ENCODE data around the gene NCF4.

NCF4 gene

DNA sequence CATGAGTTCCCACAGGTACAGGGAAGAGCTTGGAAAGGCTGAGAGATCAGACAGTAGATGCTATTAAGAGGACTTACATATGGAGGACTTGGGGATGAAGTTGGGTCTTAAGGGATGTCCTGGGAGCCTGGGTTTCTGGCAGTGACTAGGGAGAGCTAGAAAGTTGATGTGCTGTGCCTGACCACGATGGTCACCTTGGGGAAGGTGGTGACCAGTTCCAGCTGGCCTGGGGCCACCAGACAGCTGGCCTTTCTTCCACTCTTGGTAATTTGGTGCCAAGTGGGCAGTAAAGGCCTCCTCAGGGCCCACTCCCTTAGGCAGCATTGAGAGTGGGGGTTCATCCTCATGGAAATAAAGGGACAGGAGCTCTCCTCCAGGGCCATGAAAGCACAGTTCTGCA lies 38.7 kb downstream of the NCF4 start:
- no peak for DNase-seq

DNA sequence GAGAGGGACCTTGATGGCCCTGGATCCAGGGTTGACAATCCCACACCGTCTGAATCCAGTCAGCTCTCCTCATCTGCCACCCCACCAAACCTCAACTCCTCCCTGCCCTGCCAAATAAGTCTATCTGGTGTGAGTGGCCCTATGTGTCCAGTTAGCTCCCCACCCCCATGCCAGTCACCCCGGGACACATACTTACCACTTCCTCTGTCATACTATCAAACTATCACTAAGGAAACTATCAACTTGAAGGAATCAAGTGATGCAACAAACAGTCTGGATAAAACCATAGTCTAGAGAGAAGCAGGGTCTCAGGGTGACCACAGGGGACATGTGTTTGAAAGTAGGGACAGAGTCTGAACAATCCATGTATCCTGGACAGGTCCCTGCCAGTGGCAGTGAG lies 39.4 kb downstream of the NCF4 start:
- DNase-seq, result no peak

DNA sequence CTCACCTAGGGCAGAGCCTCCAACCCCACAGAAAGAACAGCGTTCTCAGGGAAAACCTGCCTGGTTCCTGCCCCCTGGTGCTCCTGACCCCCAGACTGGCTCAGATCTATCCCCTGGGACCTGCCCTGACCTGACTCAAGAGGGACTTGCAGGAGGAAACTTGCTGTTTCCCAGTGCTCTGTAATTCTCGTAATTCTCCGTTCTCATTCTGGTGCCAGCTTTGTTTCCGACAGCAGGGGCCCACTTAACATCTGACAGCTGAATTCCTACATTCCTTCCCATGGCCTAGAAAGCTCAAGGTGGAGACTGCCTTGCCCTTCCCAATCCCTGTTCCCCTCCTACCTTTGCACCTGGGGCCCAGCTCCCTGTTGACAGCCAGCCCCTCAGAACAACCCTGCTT lies 40.1 kb downstream of the NCF4 start:
- DNase-seq, result no peak

DNA sequence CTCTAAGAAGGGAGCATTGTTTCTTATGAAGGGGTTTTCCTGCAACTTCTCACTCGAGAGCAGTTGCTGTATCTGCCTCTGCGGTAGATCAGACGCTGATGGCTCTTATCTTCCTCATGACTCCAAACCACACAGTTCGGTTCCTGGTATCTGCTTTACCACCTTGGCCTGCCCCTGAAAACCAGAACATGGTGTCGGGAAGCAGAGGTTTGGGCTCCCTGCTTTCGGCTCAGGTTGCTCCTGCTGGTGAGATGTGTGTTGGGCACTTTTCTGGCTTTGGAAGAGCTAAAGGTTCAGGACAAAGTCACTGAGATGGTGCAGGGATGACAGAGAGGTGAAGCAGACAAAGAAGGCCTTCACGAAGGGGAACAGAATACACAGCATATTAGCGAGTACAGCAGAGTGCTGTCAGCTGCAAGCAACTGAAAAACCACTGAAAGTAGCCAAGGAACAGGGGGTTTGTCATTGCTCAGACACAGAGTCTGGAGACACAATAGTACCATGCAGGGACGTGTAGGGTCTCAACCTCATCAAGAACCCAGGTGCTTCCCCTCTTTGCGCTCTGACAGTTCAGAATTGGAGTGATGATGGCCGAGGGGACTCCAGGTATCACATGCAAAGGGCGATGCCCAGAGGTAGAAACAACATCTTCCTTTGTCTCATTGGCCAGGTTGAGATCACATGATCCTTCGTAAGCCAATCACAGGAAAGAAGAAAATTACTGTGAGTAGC lies 40.8 kb downstream of the NCF4 start:
- no peak for DNase-seq

DNA sequence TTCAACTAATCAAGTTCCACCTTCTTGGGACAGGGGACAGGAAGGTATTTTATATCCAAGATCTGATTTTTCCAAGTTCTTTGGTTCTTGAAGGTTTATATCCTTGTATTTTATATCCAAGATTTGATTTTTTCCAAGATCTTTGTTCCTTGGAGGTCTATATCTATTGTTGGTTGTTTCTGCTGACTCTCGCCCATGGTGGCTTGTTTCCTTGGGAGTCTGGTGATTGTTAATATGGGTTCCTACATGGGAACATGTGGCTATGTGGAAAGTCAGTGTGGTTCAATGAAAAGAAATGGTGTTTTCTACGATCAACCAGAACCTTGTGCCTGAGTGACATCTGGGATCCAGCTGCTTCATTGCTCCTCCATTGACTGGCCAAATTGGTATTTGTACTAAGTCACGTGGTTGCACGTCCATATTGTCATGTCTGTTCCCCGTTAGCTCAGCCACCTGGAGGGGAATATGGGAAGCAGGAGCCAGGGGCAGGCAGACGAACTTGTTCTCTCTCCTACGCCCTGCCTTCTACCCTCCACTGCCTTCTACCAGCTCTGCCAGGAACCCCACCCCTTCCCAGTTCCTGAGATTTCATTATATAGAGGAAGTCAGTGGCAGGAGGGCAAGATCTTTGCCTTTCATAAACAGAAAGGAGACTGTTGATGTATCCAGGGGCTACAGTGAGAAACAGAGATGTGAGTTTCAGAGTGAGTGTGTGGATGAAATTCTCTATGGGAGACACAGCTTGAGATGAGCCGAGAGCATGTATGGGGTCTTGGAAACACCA lies 41.5 kb downstream of the NCF4 start:
- DNase-seq, result no peak

DNA sequence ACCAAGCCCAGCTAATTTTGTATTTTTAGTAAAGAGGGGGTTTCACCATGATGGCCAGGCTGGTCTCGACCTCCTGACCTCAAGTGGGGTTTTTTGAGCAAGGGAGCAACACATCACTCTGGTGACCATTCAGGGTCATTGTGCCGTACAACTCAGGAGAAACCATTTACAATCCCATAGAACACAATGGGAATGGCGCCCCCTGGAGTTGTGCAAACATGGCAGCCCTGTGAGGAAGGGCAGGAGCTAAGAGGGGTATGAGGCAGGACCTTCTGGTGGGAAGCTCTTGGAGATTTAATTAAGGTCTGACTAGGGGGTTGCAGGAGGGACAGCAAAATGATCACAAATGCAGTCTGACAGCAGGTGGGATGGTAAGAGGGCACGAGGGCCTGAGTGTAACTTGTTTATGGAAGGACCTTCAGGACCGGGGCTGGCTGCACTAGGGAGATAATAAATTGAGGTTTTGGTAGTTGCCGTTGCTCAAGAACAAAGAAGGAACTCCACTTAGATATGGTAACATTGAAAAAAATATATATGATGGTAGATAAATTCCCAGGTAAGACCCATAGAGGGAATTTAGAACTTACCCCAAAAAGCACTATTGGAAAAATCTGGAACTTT lies 43.6 kb downstream of the NCF4 start:
- no peak for DNase-seq

DNA sequence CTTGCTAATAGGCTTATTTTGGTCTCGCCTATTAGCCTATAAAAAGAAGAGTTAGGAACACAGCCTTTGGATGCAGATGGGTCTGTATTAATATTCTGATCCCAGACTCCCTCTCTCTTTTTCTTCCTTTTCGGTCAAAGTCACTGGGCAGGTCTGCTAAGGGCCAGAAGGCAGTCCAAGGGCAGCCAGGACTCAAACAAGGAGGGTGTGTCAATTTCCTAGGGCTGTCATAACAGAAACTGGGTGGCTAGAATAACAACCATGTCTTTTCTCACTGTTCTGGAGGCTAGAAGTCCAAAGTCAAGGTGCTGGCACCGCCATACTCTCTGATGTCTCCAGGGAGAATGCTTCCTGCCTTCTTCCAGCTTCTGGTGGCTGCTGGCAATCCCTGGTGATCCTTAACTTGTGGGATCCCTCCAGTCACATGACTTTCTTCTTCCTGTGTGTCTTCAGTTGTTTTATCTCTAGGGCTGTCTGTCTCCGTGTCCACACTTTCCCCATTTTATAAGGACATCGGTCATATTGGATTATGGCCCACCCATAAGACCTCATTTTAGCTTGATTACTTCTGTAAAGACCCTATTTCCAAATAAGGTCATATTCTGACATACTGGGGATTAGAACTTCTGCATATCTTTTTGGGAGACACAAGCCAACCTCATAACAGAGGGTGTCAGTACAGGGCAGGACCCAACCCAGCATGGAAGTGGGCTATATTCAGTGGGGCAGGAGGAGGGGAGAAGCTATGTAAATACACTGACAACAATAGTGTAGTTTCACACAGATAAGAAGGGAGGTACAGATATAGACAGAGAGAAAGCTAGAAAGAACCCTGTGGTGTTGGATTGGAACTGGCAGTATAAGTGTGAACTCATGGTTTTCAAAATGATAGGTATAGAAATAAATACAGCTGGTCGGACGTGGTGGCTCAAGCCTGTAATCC lies 46.7 kb downstream of the NCF4 start:
- DNase-seq, result no peak

DNA sequence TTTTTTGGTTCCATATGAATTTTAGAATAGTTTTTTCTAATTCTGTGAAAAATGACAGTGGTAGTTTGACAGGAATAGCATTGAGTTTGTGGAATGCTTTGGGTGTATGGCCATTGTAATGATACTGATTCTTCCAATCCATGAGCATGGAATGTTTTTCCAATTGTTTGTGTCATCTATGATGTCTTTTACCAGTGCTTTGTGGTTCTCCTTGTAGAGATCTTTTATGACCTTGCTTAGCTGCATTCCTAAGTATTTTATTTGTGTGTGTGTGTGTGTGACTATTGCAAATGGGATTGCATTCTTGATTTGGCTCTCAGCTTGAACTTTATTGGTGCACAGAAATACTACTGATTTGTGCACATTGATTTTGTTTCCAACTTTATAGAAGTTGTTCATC lies 49.7 kb downstream of the NCF4 start:
- DNase-seq, result no peak

DNA sequence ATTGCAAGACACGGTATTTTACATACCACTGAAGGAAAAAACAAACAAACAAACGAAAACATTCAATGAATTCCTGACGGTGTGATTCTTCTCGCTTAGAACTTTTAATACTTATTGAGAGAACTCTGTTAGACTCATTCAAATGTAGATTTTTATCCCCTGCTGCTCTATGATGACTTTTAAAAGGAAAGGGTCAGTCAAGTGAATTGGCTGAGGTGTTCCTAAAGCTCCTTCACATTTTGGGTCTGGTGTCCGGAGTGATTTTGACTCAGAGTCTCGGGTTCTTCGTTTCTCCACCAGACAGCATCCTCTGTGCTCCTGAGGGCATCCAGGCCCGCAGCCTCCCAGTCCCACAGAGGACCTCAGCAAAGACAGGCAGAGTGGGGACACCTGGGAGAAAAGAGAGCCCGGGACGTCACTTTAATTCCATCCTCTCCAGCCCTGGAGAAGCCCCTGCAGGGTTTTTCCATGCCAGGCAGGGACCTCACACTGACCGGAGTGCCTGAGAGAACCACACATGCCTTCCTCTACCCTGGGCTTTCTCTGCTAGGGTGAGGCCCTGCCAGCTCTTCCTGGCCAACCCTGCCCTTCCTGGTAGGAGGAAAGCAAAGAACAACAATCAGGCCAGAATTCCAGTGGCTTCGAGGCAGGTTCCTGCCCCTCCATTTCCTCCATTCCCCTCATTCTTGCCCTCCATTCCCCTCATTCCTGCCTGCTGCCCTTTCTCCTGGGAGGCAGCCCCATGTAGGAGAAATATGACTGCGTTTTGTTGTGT lies 51.3 kb downstream of the NCF4 start:
- no peak for DNase-seq

DNA sequence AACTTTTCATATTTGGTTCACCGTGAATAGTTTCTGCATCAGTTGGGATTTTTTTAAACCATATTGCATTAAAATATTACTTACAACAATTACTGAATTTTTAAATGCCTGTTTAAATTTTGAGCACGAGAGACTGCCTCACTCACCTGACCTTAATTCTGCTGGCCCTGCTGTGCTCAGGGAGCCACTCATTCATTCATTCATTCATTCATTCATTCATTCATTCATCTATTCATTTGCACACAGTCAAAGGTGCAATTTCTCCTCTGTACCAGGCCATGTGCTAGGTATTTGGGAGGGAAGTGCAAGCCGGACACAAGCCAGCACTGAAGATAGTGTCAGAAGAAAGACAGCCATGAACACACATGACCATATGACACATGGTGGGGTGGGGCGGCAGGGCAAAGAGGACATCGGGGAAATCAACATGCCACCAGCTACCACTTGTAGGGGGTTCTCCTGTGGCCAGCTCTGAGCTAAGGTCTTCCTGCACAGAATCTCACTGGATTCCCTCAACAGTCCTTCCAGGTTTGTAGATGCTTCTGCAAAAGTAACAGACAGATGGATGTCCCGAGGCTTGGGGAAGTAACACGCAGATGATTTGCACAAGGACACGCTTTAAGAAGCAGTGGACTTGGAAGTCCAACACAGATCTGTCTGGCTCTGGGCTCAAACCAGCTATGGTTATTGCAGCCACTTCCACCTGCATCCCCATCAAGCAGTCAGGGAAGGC lies 52.1 kb downstream of the NCF4 start:
- DNase-seq, result no peak

DNA sequence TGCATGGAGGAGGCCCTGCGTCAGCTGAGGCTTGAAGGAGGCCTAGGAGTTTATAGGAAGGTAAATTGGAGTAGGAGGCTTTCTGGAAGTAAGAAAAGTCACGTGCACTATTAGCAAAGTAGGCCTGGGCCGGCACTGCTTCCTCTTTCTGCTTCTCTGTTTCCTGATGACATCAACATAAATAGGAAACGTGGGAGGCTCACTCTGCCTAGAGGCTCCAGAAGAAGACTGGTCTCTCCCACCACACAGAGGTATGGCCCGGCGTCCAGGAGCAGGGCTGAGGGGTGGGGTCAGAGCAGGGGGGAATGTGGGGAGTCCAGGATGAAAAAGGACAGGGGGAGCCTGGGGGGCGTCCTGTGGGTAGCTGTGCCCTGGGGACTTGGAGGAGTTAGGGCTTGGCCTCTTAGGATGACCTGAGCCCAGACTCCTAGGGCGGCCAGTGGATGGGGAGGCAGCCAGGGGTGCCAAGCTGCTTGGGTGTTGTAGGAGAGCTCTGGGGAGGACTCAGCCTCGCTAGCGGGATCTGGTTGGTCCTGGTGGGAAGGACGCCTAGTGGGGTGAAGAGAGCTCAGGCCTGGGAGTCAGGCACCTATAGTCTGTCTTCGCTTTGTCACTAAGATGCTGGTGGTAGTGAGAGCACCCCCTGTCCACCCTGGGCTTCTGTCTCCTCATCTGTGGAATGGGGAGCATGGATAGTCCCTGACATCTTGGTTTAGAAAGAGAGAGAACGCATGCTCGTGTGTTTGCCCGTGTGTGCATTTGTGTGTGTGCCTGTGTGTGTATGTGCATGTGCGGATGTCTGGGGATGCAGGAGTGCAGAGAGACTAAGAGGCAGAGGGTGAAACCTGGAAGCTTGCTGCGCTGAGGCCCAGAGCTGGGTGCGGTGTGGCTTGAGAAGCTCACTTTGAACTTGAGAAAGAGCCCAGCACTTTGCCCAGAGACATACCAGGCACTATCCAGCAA lies 52.9 kb downstream of the NCF4 start, which contains the start of gene CSF2RB:
Gene CSF2RB, plus strand, starts transcription at position 202 of the 963 bp plus-strand sequence. CDS start 8,580 bp downstream, outside the sequence.
- DNase-seq, result no peak

DNA sequence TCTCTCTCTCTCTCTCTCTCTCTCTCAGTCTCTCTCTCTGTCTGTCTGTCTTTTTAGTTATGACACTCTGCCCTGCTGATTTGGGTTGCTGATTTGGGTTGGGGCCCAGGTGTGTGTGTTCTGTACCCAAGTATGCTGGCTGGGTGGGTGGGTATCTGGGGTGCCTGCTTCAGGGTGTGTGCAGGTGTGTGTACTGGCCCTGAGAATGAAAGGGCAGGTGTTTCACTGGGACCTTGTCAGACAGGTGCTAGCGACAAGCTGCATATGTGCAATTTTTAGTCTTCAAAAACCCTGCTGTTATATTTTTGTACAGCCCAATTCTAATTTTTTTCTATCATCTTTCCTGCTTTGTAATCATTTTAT lies 53.6 kb downstream of the NCF4 start:
- no peak for DNase-seq

DNA sequence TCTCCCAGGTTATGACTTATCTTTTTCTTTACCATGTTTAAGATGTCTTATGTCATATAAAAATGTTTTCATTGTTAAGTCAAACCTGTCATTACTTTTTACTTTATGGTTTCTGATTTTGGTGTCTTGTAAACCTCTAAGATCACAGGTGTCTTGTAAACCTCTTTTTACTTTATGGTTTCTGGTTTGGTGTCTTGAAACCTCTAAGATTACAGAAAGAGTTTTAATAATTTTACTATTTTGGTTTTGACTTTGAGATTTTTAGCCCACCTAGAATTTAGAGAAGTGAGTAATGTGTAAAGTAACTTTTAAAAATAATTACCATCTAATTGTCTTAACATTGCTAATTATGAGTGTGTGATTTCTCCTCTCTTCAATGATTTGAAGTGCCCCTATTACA lies 55.2 kb downstream of the NCF4 start:
- no peak for DNase-seq

DNA sequence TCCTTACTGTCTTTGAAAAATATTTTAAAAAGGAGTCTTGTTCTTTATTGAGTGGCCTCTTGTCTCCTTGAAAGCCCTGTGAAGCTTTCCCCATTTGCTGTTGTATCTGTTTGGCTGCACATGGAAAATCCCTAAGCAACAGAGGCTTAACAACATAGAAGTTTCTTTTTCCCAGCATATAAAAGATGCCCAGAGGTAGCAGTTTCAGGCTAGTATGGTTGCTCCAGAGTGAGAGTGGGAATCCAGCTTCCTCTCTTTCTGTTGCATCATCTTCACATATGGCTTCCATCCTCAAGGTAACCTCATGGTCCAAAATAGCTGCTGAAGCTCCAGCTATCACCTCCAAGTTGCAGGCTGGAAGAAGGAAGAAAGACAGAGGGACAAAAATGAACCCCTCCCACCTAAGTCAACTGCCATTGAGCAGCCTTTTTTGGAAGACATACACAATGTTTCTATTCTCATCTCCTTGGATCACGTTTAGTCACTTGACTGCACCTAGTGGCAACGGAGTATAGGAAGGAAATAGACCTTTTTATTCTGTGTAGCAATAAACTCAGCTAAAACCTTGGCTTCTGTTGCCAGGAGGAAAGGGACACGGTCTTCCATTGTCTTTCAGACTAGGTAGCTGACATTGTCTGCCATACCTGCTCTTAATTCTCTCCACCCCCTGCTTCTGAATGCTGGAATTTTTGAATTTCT lies 57.9 kb downstream of the NCF4 start:
- DNase-seq, result no peak

DNA sequence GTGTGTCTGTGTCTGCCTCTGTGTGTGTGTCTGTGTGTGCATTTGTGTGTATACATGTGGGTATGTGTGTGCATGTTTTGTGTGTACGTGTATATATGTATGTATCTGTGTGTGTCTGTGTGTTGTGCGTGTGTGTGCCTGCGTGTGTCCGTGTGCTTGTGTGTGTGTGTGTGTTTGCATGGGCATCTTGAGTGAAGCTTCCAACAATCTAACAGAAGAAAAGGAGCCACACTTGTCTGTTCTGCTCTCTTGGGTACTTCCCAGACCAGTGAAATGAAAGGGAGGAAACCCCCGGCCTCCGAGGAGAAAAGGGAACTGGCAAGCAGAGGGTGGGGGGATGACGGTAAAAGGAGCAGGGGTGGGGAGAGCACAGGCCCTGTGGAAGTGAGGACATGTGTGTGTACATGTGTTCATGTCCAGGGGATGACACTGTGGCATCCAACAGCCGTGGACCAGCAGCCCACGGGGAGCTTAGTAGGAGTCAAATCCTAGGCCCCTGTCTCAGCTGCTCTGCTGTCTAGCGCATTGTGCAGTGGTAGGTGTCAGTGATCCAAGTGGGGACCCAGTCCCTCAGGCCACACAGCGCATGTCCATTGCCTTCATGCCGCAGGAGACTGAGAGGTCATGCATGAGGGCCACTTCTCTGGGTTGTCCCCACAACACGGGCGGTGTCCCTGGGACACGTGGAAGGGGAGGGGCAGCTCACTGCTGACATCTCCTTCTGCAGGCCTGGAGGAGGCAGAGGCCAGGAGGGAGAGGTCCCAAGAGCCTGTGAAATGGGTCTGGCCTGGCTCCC lies 60.7 kb downstream of the NCF4 start:
- DNase-seq, result no peak

DNA sequence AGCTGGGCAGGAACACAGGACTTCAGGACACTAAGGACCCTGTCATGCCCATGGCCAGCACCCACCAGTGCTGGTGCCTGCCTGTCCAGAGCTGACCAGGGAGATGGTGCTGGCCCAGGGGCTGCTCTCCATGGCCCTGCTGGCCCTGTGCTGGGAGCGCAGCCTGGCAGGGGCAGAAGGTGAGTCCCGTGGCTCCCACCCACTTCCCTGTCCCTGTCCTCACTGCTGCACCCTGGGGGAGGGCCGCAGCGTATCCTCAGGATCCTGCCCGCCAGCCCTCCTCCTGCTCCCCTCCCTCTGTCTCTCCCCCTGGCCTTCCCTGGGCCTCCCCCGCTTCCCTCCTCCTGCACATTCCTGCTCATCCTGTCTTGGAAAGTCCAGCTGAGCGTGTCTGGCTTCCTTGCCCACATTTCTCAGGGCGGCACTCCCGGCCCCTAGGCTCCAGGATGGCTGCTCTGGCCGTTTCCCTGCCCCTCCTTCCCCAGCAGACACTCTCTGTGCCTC lies 61.4 kb downstream of the NCF4 start:
- no peak for DNase-seq

DNA sequence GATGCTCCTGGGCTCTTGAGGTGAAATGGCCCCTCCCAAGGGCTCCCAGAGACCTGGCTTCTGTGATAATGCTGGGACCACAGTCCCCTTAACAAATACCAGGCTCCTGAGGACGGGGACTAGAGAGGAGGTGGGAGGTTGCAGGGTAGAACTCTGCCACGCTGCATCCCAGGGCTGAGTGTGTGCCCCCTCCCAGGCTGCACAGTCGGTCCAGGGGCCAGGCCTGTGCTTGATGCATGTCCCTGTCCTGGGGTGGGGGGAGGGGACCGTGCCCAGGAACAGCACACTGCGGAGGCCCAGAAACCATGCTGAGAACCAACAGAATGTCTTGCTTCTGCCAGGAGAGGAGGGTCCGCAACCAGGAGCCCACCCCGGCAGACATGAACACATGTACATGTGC lies 61.9 kb downstream of the NCF4 start:
- DNase-seq, result no peak

DNA sequence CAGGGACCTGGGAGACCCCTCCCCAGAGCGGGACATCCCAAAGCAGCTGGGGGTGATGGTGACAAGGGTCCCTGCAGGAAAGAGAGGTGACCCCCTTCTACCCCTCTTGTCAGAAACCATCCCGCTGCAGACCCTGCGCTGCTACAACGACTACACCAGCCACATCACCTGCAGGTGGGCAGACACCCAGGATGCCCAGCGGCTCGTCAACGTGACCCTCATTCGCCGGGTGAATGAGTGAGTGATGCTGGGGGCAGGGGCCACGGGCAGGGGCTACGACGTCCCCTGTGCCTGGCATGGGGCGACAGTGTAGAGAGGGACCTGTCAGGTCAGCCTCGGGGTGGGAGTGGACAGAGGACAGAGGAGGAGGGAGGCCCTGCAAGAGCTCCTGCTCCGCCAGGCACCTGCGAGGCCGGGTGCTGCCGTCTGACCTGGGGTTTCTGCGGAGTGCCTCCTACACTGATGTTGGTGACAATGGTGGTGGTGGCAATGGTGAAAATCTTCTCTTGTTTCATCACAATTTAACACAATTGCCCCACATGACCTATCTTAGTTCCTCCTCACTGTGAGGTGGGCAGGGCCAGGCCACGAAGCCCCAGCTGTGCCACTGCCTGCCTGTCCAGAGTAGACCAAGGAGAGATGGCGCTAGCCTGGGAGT lies 62.5 kb downstream of the NCF4 start:
- DNase-seq, result no peak
